Left lung (tissue), 10 donors: ENCODE measurements around the gene CCL22. TPM values are rescaled to one million over a fixed set of nuclear protein-coding genes. Genes with fewer than 3 reads are reported as not detected.

Source experiments
- ATAC-seq: fragments of 200-7000 bp; cut with Tn5 transposase; one replicate; pipeline ENCODE4 v1.9.1; 2020; ENCODE audit warnings: moderate library complexity
- DNase-seq, 4 donors: peaks; one replicate each; pipeline ENCODE4 v3.0.0-alpha.2; 2013 to 2020
- H3K27ac ChIP-seq, 2 donors: fragments of 200-600 bp; sonication (generic) in 1 of 2; one replicate each; pipeline versions ENCODE4 v1.5.0 to v1.8.0; 2020 to 2021
- H3K27me3 ChIP-seq, 2 donors: fragments of 200-600 bp; sonication (generic) in 1 of 2; one replicate each; pipeline versions ENCODE4 v1.5.0 to v1.8.0; 2020 to 2021
- H3K36me3 ChIP-seq, 2 donors: fragments of 200-600 bp; sonication (generic) in 1 of 2; one replicate each; pipeline versions ENCODE4 v1.5.0 to v1.8.0; 2020 to 2021
- H3K4me1 ChIP-seq, 2 donors: fragments of 200-600 bp; one replicate each; pipeline ENCODE4 v1.8.0; 2021
- H3K4me3 ChIP-seq, 2 donors: fragments of 200-600 bp; sonication (generic) in 1 of 2; one replicate each; pipeline versions ENCODE4 v1.5.0 to v1.8.0; 2020 to 2021; ENCODE audit warnings: mild to moderate bottlenecking in 1 of 2
- H3K9me3 ChIP-seq, 2 donors: fragments of 200-600 bp; sonication (generic) in 1 of 2; one replicate each; pipeline versions ENCODE4 v1.5.0 to v1.8.0; 2020 to 2021
- intact Hi-C, 2 donors: fragments of 100-400 bp; cut with DNase I; formaldehyde crosslinking; loops; one replicate each; pipeline versions ENCODE4 v1.11.2 to v1.14.2; 2022
- polyA plus RNA-seq, 6 donors: library from polyadenylated mRNA; unstranded; fragments of 120-200 nt; gene quantifications; one replicate each; pipeline ENCODE4 v1.2.1, GENCODE V29; 2013; ENCODE audit not compliant: insufficient read length in 6 of 6
- total RNA-seq, 2 donors: library from RNA; stranded (reverse); fragmentation: NEBNext Ultra II Directional; extraction: Animal tissue kit (Norgen Biotek cat#: 25700); gene quantifications; one replicate each; pipeline ENCODE4 v1.2.1, GENCODE V29; 2021
- TF ChIP-seq, protein P1 (sequence below), 2 donors: fragments of 200-600 bp; sonication (generic) in 1 of 2; IDR thresholded peaks; one replicate each; pipeline versions ENCODE4 v1.5.0 to v1.8.0; 2021; ENCODE audit warnings: antibody characterized with exemption in 2 of 2
- donor health status: DM: no; HTN: yes; CAD: no.
- donor health status: DM: no; HTN: no; CAD: no.

CCL22 gene
- total and polyA plus RNA-seq, 8 donors = 0.08 to 2.4 (median 0.21) TPM

DNA sequence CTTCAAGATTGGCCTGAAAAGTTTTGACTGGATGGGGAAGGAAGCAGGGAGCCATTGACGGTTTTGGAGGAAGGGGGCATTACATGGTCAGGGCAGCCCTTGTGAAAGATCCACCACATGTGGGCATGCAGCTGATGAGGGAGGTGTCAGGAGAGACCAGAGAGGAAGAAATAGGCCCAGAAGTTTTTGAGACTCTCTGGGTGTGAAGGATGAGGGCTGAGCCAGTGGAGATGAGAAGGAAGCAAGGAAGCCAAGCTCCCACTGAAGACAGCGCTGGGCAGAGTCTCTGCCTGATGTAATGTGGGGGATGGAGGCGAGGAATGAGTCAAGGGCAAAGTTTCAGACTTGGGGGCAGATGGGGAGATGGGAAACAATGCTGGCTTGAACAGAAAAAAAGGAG is 46.5 kb downstream of the CCL22 start:
- no peaks in the 10 kb centered on the region for H3K9me3 ChIP-seq
- no peaks in the 10 kb centered on the region for H3K36me3 ChIP-seq
- peaks cover 0 to 8% of the 10 kb centered on the region in 2 donors for H3K4me1 ChIP-seq
- H3K27ac ChIP-seq = no peak overlapping the region
- ATAC-seq (no peak), DNase-seq (no peak)
- H3K27me3 ChIP-seq = no peaks in the 10 kb centered on the region
- intact Hi-C loops = no loop called here
- H3K4me3 ChIP-seq = no peak overlapping the region
- TF ChIP-seq, protein P1, sequence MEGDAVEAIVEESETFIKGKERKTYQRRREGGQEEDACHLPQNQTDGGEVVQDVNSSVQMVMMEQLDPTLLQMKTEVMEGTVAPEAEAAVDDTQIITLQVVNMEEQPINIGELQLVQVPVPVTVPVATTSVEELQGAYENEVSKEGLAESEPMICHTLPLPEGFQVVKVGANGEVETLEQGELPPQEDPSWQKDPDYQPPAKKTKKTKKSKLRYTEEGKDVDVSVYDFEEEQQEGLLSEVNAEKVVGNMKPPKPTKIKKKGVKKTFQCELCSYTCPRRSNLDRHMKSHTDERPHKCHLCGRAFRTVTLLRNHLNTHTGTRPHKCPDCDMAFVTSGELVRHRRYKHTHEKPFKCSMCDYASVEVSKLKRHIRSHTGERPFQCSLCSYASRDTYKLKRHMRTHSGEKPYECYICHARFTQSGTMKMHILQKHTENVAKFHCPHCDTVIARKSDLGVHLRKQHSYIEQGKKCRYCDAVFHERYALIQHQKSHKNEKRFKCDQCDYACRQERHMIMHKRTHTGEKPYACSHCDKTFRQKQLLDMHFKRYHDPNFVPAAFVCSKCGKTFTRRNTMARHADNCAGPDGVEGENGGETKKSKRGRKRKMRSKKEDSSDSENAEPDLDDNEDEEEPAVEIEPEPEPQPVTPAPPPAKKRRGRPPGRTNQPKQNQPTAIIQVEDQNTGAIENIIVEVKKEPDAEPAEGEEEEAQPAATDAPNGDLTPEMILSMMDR (IDR thresholded peaks at IDR 0.05) = no peak

DNA sequence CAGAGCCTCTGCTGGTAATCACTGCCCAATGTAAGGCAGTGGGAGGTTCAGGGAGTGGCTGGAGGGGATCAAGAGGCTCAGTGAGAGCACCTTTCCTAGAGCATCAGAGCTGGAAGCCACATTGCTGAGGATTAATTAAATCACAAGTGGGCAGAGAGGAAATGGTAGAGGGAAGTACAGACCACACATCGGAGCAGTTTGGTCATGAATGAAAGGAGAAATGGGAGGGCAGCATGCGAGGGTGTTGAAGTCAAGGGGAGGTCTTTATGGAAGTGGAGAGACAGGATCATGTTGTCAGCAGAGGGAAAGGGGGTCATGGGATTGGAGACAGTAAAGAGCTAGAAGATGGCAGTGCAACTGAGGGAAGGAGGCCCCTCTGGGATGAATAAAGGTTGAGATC is 48.3 kb downstream of the CCL22 start:
- ATAC-seq (no peak), DNase-seq (no peak)
- Histone ChIP-seq H3K27ac (no peak overlapping the region), H3K27me3 (no peaks in the 10 kb centered on the region), H3K9me3 (no peaks in the 10 kb centered on the region), H3K4me3 (no peak overlapping the region), H3K36me3 (no peaks in the 10 kb centered on the region), H3K4me1 (peaks cover 0 to 10% of the 10 kb centered on the region in 2 donors)
- intact Hi-C loops = no loop called here
- TF ChIP-seq, protein P1 (IDR thresholded peaks at IDR 0.05) = no peak

DNA sequence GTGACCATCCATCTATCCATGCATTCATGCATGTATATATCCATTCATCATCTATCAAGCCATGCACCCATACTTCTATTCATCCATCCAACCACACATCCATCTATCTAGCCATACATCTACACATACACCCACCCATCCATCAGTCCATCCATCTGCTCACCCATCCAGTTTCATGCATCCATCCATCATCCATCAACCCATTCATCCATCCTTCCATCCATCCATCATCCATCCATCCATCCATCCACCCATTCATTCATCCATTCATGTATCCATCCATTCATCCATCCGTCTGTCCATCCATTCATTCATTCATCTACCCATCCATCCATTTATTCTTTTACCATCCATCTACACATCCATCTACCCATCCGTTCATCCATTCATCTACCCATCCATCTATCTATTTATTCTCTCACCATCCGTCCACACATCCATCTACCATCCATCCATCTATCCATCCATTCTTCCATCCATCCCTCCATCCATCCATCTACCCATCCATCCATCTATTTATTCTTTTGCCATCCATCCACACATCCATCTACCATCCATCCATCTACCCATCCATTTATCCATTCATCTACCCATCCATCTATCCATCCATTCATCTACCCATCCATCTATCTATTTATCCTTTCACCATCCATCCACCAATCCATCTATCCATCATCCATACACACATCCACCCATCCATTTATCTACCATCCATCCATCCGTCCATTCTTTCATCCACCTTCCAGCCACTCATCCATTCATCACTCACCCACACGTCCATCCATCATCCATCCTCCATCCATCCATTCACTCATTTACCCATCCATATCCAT is 49.2 kb downstream of the CCL22 start:
- intact Hi-C loops = no loop called here
- peaks cover 0 to 10% of the 10 kb centered on the region in 2 donors for H3K4me1 ChIP-seq
- no peaks in the 10 kb centered on the region for H3K36me3 ChIP-seq
- H3K27me3 ChIP-seq = no peaks in the 10 kb centered on the region
- ATAC-seq (no peak), DNase-seq (no peak)
- TF ChIP-seq, protein P1 (IDR thresholded peaks at IDR 0.05) = no peak
- no peak overlapping the region for H3K4me3 ChIP-seq
- H3K27ac ChIP-seq = no peak overlapping the region
- no peaks in the 10 kb centered on the region for H3K9me3 ChIP-seq

DNA sequence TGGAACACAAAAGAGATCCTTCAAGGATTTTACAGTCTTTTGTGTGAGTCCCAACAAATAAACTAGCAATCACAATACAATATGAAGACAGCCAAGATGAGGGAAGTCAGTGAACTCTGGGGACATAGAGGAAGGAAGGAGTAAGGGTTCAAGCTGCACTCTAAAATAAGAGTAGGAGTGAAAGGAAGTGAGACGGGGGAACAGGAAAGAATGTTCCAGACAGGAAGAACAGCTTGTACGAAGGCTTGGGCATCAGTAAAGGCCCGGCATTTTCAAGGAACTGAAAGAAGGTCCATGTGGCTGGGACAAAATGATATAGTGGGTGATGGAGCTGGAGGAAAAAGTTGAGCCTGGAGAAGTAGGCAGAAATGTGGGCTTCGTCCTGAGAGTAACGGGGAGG is 50.5 kb downstream of the CCL22 start:
- peak; percentile 12 for ATAC-seq
- Histone ChIP-seq H3K27ac (peak overlapping the region in 1 of 2 donors; percentile 4), H3K9me3 (no peaks in the 10 kb centered on the region)

More for the DNA sequence above, 50.5 kb downstream of the CCL22 start:
- no peak for DNase-seq
- Histone ChIP-seq H3K4me3 (no peak overlapping the region), H3K27me3 (no peaks in the 10 kb centered on the region), H3K4me1 (peaks cover 0 to 10% of the 10 kb centered on the region in 2 donors), H3K36me3 (no peaks in the 10 kb centered on the region)
- TF ChIP-seq, protein P1 (IDR thresholded peaks at IDR 0.05) = no peak
- intact Hi-C loops = no loop called here
